Caki2 (cell line): ENCODE measurements around the gene RRAGC. TPM values are rescaled to one million over a fixed set of nuclear protein-coding genes. Genes with fewer than 3 reads are reported as not detected.
"Not testable (repeated sequence)": the region's sequence is repeated elsewhere in the genome, so short reads cannot be mapped to it uniquely, and the experiment has no call there.

Source experiments
- DNase-seq: peaks from one replicate; pipeline ENCODE4 v3.0.0-alpha.2; 2015; ENCODE audit warnings: low read depth
- in situ Hi-C: cut with HindIII; loops from 2 replicates; pipeline ENCODE4 v1.10.0; 2016; ENCODE audit warnings: low sequenced_read_pairs, low pct_unique_long_range_greater_than_20kb, mixed read lengths
- total RNA-seq: library from RNA; depleted of rRNA; stranded (reverse); fragments of >200 nt; shearing (Covaris generic); gene quantifications from 2 replicates; pipeline ENCODE4 v1.2.3, GENCODE V29; 2014; ENCODE audit warnings: low replicate concordance

RRAGC gene
- total RNA-seq, 1 experiment from 2014 or later: 24.2 TPM

GRCh38 chr1:38867208-38867607, 7.6 kb upstream of the RRAGC start:
- DNase-seq: no peak
- in situ Hi-C loops: no loop called here

- in situ Hi-C loops: no loop called here
Measured at GRCh38 chr1:38865112-38865715, 5.6 kb upstream of the RRAGC start.

GRCh38 chr1:38860454-38860795, 853 bp upstream of the RRAGC start:
- DNase-seq: no peak
- in situ Hi-C loops: no loop called here

More at GRCh38 chr1:38865112-38865715, 5.6 kb upstream of the RRAGC start:
- DNase-seq: no peak

GRCh38 chr1:38858833-38859560, 575 bp downstream of the RRAGC start:
- in situ Hi-C loops: no loop called here
- peak; percentile 61 for DNase-seq

GRCh38 chr1:38852780-38853179, 6.8 kb downstream of the RRAGC start:
- no peak for DNase-seq
- in situ Hi-C loops: no loop called here

- in situ Hi-C loops: no loop called here
- DNase-seq: no peak
Measured at GRCh38 chr1:38848071-38848470, 11.5 kb downstream of the RRAGC start.

- in situ Hi-C loops: no loop called here
- no peak for DNase-seq
Measured at GRCh38 chr1:38846210-38846609, 13.4 kb downstream of the RRAGC start.

GRCh38 chr1:38845088-38845487, 14.5 kb downstream of the RRAGC start:
- in situ Hi-C loops, DNase-seq: not testable (repeated sequence)

GRCh38 chr1:38840281-38840680, 19.3 kb downstream of the RRAGC start:
- in situ Hi-C loops: no loop called here

GRCh38 chr1:38839363-38839762, 20.2 kb downstream of the RRAGC start:
- in situ Hi-C loops: no loop called here
- no peak for DNase-seq

More at GRCh38 chr1:38840281-38840680, 19.3 kb downstream of the RRAGC start:
- DNase-seq: no peak

GRCh38 chr1:38836316-38836715, 23.3 kb downstream of the RRAGC start:
- DNase-seq, in situ Hi-C loops: not testable (repeated sequence)

- in situ Hi-C loops: no loop called here
- DNase-seq: peak; percentile 71
Measured at GRCh38 chr1:38834937-38835827, 24.4 kb downstream of the RRAGC start.

GRCh38 chr1:38834221-38834782, 25.3 kb downstream of the RRAGC start:
- DNase-seq: no peak
- in situ Hi-C loops: no loop called here

GRCh38 chr1:38833146-38833545, 26.4 kb downstream of the RRAGC start:
- in situ Hi-C loops: no loop called here
- DNase-seq: no peak

- DNase-seq: no peak
- in situ Hi-C loops: no loop called here
Measured at GRCh38 chr1:38832370-38832734, 27.2 kb downstream of the RRAGC start.

GRCh38 chr1:38831731-38832369, 27.7 kb downstream of the RRAGC start:
- no peak for DNase-seq
- in situ Hi-C loops: no loop called here

- in situ Hi-C loops: no loop called here
- no peak for DNase-seq
Measured at GRCh38 chr1:38829368-38829767, 30.2 kb downstream of the RRAGC start.

- no peak for DNase-seq
- in situ Hi-C loops: no loop called here
Measured at GRCh38 chr1:38827318-38827717, 32.3 kb downstream of the RRAGC start.
